Head of caudate nucleus (tissue), 42 donors: ENCODE measurements around the gene MMP23B.
"Not testable (repeated sequence)": the region's sequence is repeated elsewhere in the genome, so short reads cannot be mapped to it uniquely, and the experiment has no call there.

Source experiments
- DNase-seq, 42 donors: peaks; one replicate each; pipeline versions ENCODE4 v3.0.0 to v3.0.0-alpha.2; 2020 to 2021; ENCODE audit warnings: mixed read lengths in 7 of 42
- intact Hi-C: fragments of 100-400 bp; cut with DNase I; formaldehyde crosslinking; loops from one replicate; pipeline ENCODE4 v1.15.0; 2022

MMP23B gene

GRCh38 chr1:1676087-1676486 lies 44.1 kb downstream of the MMP23B start:
- intact Hi-C loops = not testable (repeated sequence)
- peak in 1 of 42 donors; percentile 11 for DNase-seq

GRCh38 chr1:1677718-1678580 lies 46.0 kb downstream of the MMP23B start:
- peak in 2 of 42 donors; percentile 12 to 23 for DNase-seq
- intact Hi-C loops = no loop called here

GRCh38 chr1:1678581-1679380 lies 46.8 kb downstream of the MMP23B start:
- intact Hi-C loops = no loop called here
- peak in 3 of 42 donors; percentile 5 to 32 (median 17) for DNase-seq

- peak in 3 of 42 donors; percentile 1 to 28 (median 23) for DNase-seq
- intact Hi-C loops = no loop called here
Observed at GRCh38 chr1:1680031-1680911, 48.3 kb downstream of the MMP23B start.

GRCh38 chr1:1680912-1681273 lies 48.9 kb downstream of the MMP23B start:
- peak in 15 of 42 donors; percentile 3 to 60 (median 30) for DNase-seq
- intact Hi-C loops = no loop called here

- peak in 3 of 42 donors; percentile 6 to 16 (median 14) for DNase-seq
- intact Hi-C loops = no loop called here
Observed at GRCh38 chr1:1683104-1683905, 51.3 kb downstream of the MMP23B start.
